ENCODE measurements around the gene PKN1.

PKN1 gene

DNA sequence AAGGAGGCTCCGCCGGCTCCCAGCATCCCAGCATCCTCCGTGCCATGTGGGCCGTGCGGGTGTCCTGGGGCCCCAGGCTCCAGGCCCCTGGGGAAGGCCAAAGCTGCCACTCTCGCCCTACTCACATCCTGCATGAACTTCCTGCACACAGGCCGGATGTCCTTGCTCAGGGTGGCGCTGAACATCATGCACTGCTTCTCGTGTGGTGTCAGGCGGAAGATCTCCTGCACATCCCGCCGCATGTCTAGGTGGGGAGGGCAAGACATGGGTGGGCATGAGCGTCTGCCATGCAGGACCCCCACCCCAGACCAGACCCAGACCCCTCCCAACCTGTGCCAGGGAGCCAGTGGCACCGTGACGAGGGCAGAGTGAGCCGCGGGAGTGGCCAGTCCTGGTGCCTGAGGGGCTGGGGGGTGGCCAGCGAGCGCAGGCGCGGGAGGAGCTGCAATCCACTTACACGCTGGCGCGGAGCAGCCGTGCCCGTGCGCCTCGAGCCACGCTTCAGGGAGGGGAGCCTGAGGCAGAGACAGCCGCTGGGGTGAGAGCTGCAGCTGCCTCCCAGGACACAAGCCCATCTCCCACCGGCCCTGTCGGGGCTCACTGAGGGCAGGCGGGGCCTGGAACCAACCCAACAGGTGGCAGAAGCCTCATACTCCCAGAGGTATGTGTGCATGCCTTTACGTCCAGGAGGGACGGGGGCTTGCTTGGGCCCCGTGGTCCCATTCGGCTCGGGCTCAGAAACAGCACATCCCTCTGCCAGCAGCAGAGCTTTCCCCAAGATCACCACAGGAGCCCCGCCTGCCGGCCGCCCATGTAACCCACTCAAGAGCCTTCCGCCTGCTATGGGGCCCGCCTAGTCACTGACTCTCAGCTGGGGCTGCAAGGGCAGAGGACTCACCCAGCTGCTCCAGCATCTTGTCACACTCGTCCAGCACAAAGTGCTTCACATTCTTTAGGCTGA is 22.7 kb upstream of the PKN1 start:
- TF ChIP-seq, protein P1, sequence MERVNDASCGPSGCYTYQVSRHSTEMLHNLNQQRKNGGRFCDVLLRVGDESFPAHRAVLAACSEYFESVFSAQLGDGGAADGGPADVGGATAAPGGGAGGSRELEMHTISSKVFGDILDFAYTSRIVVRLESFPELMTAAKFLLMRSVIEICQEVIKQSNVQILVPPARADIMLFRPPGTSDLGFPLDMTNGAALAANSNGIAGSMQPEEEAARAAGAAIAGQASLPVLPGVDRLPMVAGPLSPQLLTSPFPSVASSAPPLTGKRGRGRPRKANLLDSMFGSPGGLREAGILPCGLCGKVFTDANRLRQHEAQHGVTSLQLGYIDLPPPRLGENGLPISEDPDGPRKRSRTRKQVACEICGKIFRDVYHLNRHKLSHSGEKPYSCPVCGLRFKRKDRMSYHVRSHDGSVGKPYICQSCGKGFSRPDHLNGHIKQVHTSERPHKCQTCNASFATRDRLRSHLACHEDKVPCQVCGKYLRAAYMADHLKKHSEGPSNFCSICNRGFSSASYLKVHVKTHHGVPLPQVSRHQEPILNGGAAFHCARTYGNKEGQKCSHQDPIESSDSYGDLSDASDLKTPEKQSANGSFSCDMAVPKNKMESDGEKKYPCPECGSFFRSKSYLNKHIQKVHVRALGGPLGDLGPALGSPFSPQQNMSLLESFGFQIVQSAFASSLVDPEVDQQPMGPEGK (CRISPR knock-in tag; IDR thresholded peaks at IDR 0.05; ENCODE audit: borderline replicate concordance), result no peak
- TF ChIP-seq OSR1 (CRISPR knock-in tag; IDR thresholded peaks at IDR 0.05) (no peak), PPARA (CRISPR knock-in tag; IDR thresholded peaks at IDR 0.05; ENCODE audit: borderline replicate concordance) (no peak), ISL1 (CRISPR knock-in tag; IDR thresholded peaks at IDR 0.05) (no peak)
- ATAC-seq, result no peak

DNA sequence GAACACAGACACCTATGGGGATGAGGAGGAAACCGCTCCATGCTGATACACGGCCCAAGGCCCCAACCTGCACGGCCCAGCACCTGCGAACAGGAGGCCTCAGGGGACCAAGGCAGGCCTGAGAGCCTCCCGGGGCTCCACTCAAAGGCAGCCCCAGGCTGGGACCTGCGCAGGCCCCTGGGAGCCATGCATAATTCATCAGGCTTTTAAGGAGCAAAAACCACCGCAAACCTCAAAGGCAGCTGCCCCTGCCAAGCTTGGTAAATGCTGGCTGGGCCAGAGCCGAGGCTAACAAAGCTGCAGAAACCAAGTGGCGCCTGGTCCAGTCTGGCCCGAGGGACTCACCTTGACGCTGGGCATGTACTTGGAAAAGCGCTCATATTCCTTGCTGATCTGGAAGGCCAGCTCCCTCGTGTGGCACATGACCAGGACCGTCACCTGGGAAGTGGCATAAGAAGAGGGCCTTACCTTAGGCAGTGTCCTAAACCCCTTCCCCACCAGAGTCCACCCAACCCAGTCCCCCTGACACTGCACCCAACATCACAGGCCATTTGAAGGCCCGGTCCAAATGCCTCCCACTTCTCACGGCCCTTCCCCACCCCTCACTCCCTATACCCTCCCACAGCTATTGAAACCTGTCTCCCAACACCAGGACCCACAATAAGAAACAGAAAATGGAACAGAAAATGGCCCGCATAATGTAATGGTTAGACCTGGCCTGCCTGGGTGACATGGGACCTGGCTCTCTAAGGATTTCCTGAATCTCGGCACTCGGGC is 21.8 kb upstream of the PKN1 start:
- no peak for ATAC-seq
- TF ChIP-seq TOX (CRISPR knock-in tag; IDR thresholded peaks at IDR 0.05; ENCODE audit: borderline replicate concordance) (no peak), ISL1 (CRISPR knock-in tag; IDR thresholded peaks at IDR 0.05) (no peak), RARB (CRISPR knock-in tag; IDR thresholded peaks at IDR 0.05) (no peak), CSDC2 (CRISPR knock-in tag; IDR thresholded peaks at IDR 0.05) (no peak), ARNTL (CRISPR knock-in tag; IDR thresholded peaks at IDR 0.05; ENCODE audit: borderline replicate concordance, low read depth) (no peak), ZC3H10 (CRISPR knock-in tag; IDR thresholded peaks at IDR 0.05) (no peak), ESRRG (CRISPR knock-in tag; IDR thresholded peaks at IDR 0.05) (no peak)
- TF ChIP-seq, protein P2, sequence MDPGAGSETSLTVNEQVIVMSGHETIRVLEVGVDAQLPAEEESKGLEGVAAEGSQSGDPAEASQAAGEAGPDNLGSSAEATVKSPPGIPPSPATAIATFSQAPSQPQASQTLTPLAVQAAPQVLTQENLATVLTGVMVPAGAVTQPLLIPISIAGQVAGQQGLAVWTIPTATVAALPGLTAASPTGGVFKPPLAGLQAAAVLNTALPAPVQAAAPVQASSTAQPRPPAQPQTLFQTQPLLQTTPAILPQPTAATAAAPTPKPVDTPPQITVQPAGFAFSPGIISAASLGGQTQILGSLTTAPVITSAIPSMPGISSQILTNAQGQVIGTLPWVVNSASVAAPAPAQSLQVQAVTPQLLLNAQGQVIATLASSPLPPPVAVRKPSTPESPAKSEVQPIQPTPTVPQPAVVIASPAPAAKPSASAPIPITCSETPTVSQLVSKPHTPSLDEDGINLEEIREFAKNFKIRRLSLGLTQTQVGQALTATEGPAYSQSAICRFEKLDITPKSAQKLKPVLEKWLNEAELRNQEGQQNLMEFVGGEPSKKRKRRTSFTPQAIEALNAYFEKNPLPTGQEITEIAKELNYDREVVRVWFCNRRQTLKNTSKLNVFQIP (CRISPR knock-in tag; IDR thresholded peaks at IDR 0.05; ENCODE audit: borderline replicate concordance, low read depth), result no peak

DNA sequence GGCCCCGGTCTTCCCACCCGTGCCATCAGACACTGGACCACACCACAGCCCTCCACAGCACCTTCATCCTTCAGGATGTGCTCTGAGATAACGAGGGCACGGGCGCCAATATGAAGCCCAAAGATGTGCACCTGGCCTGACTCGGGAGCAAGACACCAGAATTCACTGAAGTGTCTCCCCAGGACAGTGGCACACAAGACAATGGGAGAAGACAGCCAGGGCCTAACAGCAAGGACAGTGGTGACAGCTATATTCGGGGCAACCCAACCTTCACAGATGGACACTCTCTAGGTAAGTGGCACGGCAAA is 21.2 kb upstream of the PKN1 start:
- TF ChIP-seq, protein P3, sequence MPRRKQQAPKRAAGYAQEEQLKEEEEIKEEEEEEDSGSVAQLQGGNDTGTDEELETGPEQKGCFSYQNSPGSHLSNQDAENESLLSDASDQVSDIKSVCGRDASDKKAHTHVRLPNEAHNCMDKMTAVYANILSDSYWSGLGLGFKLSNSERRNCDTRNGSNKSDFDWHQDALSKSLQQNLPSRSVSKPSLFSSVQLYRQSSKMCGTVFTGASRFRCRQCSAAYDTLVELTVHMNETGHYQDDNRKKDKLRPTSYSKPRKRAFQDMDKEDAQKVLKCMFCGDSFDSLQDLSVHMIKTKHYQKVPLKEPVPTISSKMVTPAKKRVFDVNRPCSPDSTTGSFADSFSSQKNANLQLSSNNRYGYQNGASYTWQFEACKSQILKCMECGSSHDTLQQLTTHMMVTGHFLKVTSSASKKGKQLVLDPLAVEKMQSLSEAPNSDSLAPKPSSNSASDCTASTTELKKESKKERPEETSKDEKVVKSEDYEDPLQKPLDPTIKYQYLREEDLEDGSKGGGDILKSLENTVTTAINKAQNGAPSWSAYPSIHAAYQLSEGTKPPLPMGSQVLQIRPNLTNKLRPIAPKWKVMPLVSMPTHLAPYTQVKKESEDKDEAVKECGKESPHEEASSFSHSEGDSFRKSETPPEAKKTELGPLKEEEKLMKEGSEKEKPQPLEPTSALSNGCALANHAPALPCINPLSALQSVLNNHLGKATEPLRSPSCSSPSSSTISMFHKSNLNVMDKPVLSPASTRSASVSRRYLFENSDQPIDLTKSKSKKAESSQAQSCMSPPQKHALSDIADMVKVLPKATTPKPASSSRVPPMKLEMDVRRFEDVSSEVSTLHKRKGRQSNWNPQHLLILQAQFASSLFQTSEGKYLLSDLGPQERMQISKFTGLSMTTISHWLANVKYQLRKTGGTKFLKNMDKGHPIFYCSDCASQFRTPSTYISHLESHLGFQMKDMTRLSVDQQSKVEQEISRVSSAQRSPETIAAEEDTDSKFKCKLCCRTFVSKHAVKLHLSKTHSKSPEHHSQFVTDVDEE (CRISPR knock-in tag; IDR thresholded peaks at IDR 0.05), result no peak
- no peak for TF ChIP-seq PPARA (CRISPR knock-in tag; IDR thresholded peaks at IDR 0.05; ENCODE audit: borderline replicate concordance)
- TF ChIP-seq RARB (CRISPR knock-in tag; IDR thresholded peaks at IDR 0.05), result no peak
- TF ChIP-seq BACH2 (CRISPR knock-in tag; IDR thresholded peaks at IDR 0.05; ENCODE audit: borderline replicate concordance), result no peak
- no peak for TF ChIP-seq OSR1 (CRISPR knock-in tag; IDR thresholded peaks at IDR 0.05)
- TF ChIP-seq ARNTL (CRISPR knock-in tag; IDR thresholded peaks at IDR 0.05; ENCODE audit: borderline replicate concordance, low read depth), result no peak
- TF ChIP-seq ZFP30 (CRISPR knock-in tag; IDR thresholded peaks at IDR 0.05), result no peak
- TF ChIP-seq ZFP3 (CRISPR knock-in tag; IDR thresholded peaks at IDR 0.05), result no peak
- TF ChIP-seq, protein P2 (CRISPR knock-in tag; IDR thresholded peaks at IDR 0.05; ENCODE audit: borderline replicate concordance, low read depth), result no peak
- TF ChIP-seq ZC3H10 (CRISPR knock-in tag; IDR thresholded peaks at IDR 0.05), result no peak
- no peak for TF ChIP-seq SNAI2 (CRISPR knock-in tag; IDR thresholded peaks at IDR 0.05)
- no peak for TF ChIP-seq TCF4 (CRISPR knock-in tag; IDR thresholded peaks at IDR 0.05; ENCODE audit: borderline replicate concordance)
- TF ChIP-seq ZNF70 (CRISPR knock-in tag; IDR thresholded peaks at IDR 0.05), result no peak
- TF ChIP-seq ESRRG (CRISPR knock-in tag; IDR thresholded peaks at IDR 0.05), result no peak
- no peak for TF ChIP-seq TOX (CRISPR knock-in tag; IDR thresholded peaks at IDR 0.05; ENCODE audit: borderline replicate concordance)
- no peak for TF ChIP-seq ZNF8 (CRISPR knock-in tag; IDR thresholded peaks at IDR 0.05)
- no peak for TF ChIP-seq CSDC2 (CRISPR knock-in tag; IDR thresholded peaks at IDR 0.05)
- TF ChIP-seq GLIS3 (CRISPR knock-in tag; IDR thresholded peaks at IDR 0.05), result no peak
- no peak for TF ChIP-seq ISL1 (CRISPR knock-in tag; IDR thresholded peaks at IDR 0.05)
- ATAC-seq, result no peak
